Measurements from ENCODE around the gene SYPL1.

Gene SYPL1

DNA sequence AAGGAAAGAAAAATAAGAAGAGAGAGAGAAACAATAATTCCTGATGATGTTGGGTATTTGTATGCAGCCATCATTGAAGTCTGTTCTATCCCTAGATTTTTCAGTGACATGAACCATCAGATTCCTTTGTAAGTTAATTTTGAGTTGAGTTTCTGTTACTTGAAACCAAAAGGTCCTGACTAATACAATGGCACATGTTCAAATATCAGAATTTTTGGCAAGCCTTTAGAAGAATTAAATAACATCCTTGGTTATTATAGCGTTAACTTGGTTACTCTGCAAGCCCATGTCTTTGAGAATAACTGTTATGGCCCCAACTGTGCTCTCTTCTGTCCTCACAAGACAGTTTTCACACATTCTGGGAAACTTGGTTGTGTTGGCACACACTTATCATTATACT is 66.5 kb downstream of the SYPL1 start:
- Histone ChIP-seq H3K4me3 (no peak overlapping the region), H3K9me3 (ENCODE audit: low read depth, low read length) (no peaks in the 10 kb centered on the region), H3K9ac (ENCODE audit: insufficient read length) (no peak overlapping the region), H3K27ac (no peak overlapping the region), H3K36me3 (ENCODE audit: insufficient read depth, low read length) (no peaks in the 10 kb centered on the region)
- TF ChIP-seq FOXP2 (optimal IDR thresholded peaks at IDR 0.05; ENCODE audit: control extremely low read depth, extremely low read length, insufficient read depth) (no peak), POLR2AphosphoS5 (IDR thresholded peaks at IDR 0.05; ENCODE audit: borderline replicate concordance, low read depth, low read length) (no peak), EZH2 (IDR thresholded peaks at IDR 0.05) (no peak)
- no peak for DNase-seq (ENCODE audit: low read depth, low spot score)

DNA sequence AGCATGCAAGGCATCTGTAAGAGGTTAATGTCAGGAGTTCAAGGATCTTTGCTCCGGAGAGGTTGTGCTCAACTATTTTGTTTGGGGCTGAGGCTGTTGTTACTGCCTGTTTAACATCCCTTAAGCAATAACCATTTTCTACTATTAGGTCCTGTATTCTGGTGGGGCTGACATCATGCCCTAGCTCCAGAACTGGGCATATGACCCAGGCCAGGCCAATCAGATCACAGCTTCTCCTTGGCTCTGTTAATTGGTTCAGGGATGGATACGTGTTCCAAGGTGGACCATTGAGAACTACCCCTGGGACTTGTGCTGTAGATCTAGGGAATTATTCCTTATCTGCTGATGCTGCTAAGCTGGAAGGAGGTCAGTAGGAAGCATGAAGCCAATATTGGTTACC is 67.0 kb downstream of the SYPL1 start:
- Histone ChIP-seq H3K4me3 (no peak overlapping the region), H3K9ac (ENCODE audit: insufficient read length) (no peak overlapping the region), H3K36me3 (ENCODE audit: insufficient read depth, low read length) (no peaks in the 10 kb centered on the region), H3K9me3 (ENCODE audit: low read depth, low read length) (no peaks in the 10 kb centered on the region), H3K27ac (no peak overlapping the region)
- no peak for DNase-seq (ENCODE audit: low read depth, low spot score)
- TF ChIP-seq EZH2 (IDR thresholded peaks at IDR 0.05) (no peak), FOXP2 (optimal IDR thresholded peaks at IDR 0.05; ENCODE audit: control extremely low read depth, extremely low read length, insufficient read depth) (no peak), POLR2AphosphoS5 (IDR thresholded peaks at IDR 0.05; ENCODE audit: borderline replicate concordance, low read depth, low read length) (no peak)

DNA sequence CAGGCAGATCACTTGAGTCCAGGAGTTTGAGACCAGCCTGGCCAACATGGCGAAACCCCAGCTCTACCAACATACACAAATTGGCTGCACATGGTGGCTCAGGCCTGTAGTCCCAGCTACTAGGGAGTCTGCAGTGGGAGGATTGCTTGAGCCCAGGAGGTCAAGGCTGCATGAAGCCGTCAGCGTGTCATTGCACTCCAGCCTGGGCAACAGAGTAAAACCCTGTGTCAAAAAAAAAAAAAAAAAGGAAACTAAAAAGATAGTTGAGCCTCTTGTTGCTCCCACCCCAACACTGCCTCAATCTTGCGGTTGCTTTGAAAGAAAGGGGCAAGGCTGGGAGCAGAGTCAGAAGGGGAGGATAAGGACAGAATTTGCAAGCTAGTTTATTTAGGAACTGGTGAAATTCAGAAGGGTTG is 69.9 kb downstream of the SYPL1 start:
- Histone ChIP-seq H3K27ac (peak overlapping the region; percentile 52; the same call in 1 of the 2 replicates), H3K36me3 (ENCODE audit: insufficient read depth, low read length) (no peaks in the 10 kb centered on the region), H3K9ac (ENCODE audit: insufficient read length) (no peak overlapping the region), H3K4me3 (peak overlapping the region; percentile 67), H3K9me3 (ENCODE audit: low read depth, low read length) (no peaks in the 10 kb centered on the region)
- no peak for DNase-seq (ENCODE audit: low read depth, low spot score)
- no peak for TF ChIP-seq FOXP2 (optimal IDR thresholded peaks at IDR 0.05; ENCODE audit: control extremely low read depth, extremely low read length, insufficient read depth)
- TF ChIP-seq EZH2 (IDR thresholded peaks at IDR 0.05): no peak

DNA sequence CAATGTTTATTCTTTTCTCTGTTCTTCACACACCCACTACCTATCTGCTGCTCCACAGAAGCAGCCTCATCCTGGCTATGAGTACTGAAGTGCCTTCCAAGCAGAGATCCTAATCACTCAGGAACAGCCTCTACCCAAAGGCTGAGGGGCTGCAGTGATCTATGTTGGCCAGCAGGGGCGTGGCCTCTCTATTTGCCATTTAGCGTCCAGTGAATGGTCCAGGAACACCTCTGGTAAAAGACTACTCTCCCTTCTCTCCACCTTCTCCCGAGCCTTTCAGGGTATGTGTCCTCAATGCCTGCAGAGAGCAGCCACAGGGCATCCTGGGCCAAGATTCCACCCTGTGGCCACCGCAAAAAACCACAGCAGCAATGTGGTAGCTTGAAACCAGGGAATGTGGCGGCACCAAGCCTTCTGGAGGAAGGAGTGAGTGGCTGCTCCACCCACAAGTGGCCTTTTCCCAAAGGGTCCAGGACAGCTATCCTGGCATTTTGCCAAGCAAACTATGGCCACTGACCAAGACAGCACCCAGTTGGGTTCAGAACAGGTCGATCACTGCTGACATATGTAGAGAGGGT is 70.9 kb downstream of the SYPL1 start:
- TF ChIP-seq FOXP2 (optimal IDR thresholded peaks at IDR 0.05; ENCODE audit: control extremely low read depth, extremely low read length, insufficient read depth) (no peak), EZH2 (IDR thresholded peaks at IDR 0.05) (no peak), POLR2AphosphoS5 (IDR thresholded peaks at IDR 0.05; ENCODE audit: borderline replicate concordance, low read depth, low read length) (no peak)

More for the DNA sequence above, 70.9 kb downstream of the SYPL1 start:
- H3K9me3 ChIP-seq (ENCODE audit: low read depth, low read length): no peaks in the 10 kb centered on the region
- DNase-seq (ENCODE audit: low read depth, low spot score): no peak
- H3K4me3 ChIP-seq: no peak overlapping the region
- H3K9ac ChIP-seq (ENCODE audit: insufficient read length): no peak overlapping the region
- H3K36me3 ChIP-seq (ENCODE audit: insufficient read depth, low read length): no peaks in the 10 kb centered on the region
- H3K27ac ChIP-seq: no peak overlapping the region
